Measurements from ENCODE around the gene LAS1L.

- no peak for TF ChIP-seq CTCF (IDR thresholded peaks at IDR 0.05; ENCODE audit: poor library complexity, severe bottlenecking)
- no peak for TF ChIP-seq EP300 (conservative IDR thresholded peaks at IDR 0.05; ENCODE audit: poor library complexity, severe bottlenecking)
- no peak for TF ChIP-seq RAD21 (conservative IDR thresholded peaks at IDR 0.05)
- no peak for TF ChIP-seq EZH2 (IDR thresholded peaks at IDR 0.05; ENCODE audit: borderline replicate concordance, insufficient read depth, low read length, poor library complexity, severe bottlenecking)
- TF ChIP-seq TAF1 (IDR thresholded peaks at IDR 0.05; ENCODE audit: low read depth), result no peak
Observed at GRCh38 chrX:65551489-65552339, 17.1 kb upstream of the LAS1L start.

Measured in neural cell (in vitro differentiated cells).